Hematopoietic multipotent progenitor cell treated with erythropoietin and hydrocortisone succinate and interleukin-3 and kit ligand, for 15 days (in vitro differentiated cells): ENCODE measurements around the gene GULP1.

Source experiments
- DNase-seq: peaks from one replicate; pipeline ENCODE4 v3.0.0-alpha.2; 2015; ENCODE audit warnings: low spot score

GULP1 gene

GRCh38 chr2:188473306-188473705 lies 181.6 kb downstream of the GULP1 start:
- DNase-seq, result no peak

GRCh38 chr2:188474316-188474715 lies 182.6 kb downstream of the GULP1 start:
- no peak for DNase-seq

GRCh38 chr2:188475945-188476344 lies 184.3 kb downstream of the GULP1 start:
- DNase-seq, result no peak

DNA sequence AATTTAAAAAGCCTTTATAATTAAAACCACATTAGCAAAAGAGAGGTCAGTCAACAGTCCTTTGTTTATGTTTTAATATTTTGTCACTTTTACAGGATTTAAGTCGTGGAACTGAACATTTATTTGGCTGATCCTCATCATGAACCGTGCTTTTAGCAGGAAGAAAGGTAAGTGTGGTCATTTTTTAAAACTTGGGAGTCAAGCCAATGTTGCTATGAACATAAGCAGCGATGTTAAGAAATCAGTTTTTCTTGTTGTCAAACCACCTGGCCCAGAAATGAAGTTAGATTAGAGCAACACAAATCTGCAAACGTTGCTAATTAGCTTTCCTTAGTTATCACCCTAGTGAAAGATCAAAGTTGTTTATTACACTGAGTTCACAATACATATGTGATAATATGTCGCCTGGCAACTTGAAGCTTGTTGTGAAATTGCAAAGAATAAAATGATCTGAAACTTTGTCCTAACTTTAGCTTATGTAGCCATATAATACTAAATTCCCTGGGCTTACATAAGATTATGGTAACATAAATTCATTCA lies 186.0 kb downstream of the GULP1 start:
- DNase-seq, result no peak

- no peak for DNase-seq
Measured at GRCh38 chr2:188478724-188479123, 187.1 kb downstream of the GULP1 start.

DNA sequence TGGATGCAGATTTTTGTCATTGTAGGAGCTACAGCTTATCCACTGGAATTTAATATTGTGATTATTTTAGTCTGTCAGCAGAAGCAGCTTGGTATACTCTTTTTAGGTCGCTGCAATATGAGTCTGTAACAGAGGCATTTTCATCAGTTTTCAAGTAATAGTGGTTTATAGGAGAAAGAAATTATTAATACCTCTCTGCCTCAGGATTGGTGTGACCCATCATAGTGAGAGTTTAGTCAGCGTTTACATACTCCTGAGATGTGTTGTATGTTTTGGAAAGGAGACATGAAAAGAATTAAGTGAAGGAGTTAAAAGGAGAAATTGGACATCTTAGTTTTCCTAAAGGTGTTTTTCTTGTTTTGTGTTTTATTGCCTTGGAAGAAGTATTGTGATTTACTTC lies 189.8 kb downstream of the GULP1 start:
- no peak for DNase-seq

DNA sequence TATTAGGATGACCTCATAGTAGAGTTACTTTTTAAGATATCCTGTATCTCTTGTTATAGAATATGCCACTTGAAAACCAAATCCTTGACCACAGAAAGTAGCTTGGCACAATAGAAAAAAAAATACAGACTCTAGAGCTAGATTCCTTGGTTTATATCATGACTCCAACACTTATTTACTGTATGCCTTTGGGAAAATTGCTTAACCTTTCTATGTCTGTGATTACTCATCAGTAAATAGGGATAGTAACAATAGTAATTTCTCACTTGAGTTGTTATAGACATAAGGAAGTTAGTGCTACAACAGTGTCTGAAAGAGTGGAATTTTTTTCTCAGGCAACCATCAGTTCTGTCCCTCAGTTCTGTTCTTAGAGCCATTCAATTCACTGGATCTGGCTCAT lies 193.8 kb downstream of the GULP1 start:
- DNase-seq, result no peak

DNA sequence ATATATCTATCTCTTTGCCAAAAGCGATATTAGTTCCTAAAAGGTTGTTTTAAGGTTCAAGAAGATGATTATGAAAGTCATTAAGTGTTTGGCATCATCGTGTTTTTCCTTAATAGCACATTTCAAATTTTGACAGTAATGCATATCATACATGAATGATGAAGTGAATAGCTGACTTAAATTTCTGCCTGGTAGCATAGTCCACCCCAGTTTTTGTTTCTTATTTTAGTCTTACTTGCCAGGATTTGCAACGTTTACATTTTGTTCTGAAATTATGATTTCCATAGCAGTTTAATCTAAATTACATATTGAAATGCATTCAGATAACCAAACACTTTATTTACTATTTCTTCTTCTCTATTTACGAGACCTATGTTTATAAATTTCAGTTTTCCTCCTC lies 201.1 kb downstream of the GULP1 start:
- DNase-seq, result no peak

GRCh38 chr2:188494906-188495305 lies 203.2 kb downstream of the GULP1 start:
- no peak for DNase-seq

DNA sequence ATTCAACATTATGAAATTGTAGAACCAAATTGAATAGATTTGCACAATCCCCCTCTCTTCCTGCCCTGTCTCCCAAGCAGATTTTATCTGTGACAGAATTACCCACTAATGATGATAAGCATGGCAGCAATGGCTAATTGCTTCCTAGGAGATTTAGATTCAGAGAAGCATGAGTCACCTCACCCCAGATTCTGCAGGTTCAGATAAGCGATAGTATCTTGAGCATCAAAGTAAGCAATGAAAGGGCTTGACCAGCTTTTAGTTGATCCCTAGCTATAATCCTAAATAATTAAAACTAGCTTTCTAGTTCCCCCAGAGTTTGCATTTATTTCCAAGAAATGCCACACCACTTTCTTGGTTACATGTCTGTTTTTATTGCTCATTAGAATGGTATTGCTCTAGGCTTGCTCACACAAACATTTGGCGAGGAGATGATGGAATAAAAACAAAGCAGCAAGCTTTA lies 204.3 kb downstream of the GULP1 start:
- no peak for DNase-seq

- no peak for DNase-seq
Measured at GRCh38 chr2:188497726-188498125, 206.1 kb downstream of the GULP1 start.

DNA sequence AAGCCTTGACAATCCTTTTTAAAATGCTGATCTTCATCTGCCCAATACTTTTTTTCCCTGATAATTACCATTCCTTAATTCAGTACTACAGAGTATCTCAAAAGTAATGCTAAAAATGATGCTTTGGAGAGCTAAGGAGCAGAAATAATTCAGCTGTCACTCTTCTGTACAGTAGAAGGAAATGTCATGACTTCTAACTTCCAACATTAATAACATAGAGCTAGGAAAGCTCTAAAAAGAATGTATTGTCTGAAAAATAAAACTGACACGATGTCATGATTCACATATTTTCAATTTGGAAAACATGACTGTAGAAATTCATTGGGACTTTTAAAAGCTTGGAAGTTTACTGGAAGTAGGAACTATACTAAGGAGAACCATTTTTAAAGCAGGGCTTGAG lies 212.3 kb downstream of the GULP1 start:
- no peak for DNase-seq

DNA sequence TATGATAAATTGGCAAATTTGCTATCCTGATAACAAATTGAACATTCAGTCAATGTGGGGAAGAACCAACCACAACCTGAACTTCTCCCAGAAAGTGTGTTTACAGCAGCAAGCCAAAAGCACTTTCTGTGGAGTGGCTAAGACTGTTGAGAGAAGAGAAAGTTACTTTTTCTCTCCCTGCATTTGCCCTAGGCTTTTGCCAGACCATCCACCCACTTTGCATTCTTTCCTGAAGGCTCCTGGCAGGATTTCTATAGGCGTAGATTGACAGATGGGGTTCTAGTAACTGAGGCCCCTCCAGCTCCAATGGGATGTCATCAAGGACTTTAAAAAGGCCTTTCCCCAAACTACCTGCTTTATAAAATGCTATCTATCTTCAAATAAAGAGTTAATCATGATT lies 215.2 kb downstream of the GULP1 start:
- DNase-seq, result no peak

DNA sequence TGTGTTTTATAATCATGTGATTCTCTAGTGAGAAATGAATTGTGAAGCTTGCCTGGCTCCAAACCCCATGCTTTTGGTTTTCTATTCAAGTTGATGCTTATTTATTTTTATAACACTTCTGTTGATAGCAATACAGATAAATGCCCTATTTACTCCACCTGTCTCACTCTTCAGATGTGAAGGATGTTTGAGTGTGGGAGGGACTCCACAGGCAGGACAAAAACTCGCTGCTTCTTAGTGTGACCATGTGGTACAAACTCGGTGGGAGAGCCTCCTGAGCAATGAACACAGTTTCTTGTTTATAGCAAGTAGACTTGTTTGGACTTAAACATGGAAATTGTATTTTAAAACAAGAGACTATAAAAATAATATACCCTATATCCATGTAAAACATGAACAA lies 219.7 kb downstream of the GULP1 start:
- DNase-seq, result no peak

DNA sequence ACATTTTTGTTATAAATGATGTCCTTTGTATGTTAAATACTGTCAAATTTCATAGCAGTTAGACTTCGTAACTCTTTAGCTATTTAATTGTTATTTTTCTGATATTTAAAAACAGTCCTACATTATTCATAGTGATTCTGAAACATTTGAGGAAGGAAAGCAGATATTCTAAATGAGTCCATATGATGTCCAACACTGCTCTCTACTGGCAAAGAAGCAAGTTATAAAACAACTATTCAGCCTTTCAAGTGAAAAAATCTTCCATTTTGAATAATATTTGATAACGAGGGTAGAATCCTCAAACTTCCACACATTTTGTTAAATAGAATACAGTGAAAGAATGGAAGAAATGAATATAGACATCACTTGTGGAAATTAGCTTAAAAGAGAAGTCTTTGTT lies 220.8 kb downstream of the GULP1 start:
- no peak for DNase-seq

DNA sequence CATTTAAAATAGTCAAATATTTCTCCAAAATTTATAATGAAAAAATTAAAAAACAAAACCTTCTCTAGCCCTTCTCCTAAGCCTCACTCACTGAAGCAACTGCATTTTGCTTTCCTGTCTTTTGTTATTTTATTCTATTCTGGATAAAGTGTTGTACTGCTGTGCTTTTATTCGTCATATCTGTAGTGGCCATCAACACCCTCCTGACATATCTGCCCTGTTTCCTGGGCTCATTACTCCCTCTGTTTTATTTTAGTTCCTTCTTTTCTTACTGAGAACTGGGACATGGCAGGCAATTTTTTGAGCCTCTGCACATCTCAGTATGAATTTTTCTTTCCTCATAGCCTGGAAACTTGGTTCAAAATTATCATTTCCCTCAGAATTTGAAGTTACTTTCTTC lies 224.2 kb downstream of the GULP1 start:
- no peak for DNase-seq

GRCh38 chr2:188517549-188518215 lies 226.0 kb downstream of the GULP1 start:
- DNase-seq, result no peak

DNA sequence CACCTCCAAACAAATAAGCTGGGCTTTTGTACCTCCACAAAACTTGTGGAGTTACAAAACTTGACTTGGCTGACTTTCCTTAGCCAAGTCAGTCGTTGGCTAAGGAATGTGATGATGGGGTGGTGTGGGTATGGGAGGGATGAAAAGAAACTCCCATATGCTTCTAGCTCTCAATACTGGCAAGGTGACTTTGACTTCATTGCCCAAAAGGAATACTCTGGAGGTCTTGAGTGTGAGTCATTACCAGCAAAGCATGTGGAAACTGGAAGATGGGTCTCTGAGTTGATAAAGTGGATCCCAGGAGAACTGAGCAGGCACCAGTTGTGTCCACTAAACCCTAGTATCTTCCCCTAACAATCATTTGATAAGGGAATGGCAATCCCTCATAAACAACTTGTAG lies 226.7 kb downstream of the GULP1 start:
- DNase-seq, result no peak

GRCh38 chr2:188519136-188519535 lies 227.5 kb downstream of the GULP1 start:
- DNase-seq, result no peak

DNA sequence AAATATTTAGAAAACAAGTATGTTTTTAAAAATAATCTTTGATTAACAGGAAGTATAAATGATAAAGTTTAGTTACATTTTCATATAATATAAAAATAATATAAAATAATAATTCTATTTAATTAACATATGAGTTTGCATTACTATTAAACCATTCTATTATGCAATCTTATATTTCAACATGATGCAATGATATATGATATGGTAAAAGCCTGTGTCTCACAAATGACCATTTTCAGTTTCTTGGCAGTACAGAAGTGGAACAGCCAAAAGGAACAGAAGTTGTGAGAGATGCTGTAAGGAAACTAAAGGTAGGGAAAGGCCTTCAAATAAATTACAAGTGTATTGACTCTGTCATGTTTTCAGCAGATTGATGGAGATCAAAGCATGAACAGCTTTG lies 230.8 kb downstream of the GULP1 start:
- DNase-seq, result no peak

DNA sequence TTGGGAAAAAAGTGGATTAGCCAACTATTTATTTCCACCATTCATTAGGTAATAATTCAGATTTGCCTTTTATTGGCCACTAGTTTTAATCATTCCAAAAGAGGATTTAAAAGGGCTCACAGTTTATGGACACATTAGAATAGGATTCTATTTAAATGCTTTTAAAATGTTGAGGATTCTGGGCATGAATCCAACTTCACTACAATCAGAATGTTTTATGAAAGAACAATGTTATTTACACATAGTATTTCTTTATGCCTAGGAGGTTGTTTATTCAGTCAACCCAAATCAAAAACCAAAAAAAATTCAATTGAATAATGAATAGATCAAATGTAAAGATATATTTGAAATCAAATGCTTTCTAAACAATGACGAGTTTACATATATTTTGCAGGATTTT lies 232.2 kb downstream of the GULP1 start:
- DNase-seq, result no peak

GRCh38 chr2:188524519-188525113 lies 232.9 kb downstream of the GULP1 start:
- peak; percentile 7 for DNase-seq

DNA sequence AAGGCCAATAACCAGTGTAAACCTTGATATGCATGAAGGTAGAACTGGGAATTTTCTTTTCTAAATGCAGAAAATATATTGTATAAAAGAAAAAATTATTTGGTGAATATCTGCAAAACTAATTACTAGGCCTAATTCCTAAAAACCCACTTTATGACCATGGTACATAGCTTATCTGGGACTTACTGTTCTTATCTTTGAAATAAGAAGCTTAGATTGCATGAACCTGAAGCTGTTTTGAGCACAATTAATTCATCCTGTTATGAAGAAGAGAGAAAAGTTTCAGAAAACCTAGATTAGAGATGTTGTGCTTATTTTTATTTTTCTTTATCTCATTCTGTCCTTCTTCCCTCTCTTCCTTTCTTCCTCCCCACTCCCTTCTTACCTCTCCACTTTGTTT lies 235.0 kb downstream of the GULP1 start:
- DNase-seq, result no peak

DNA sequence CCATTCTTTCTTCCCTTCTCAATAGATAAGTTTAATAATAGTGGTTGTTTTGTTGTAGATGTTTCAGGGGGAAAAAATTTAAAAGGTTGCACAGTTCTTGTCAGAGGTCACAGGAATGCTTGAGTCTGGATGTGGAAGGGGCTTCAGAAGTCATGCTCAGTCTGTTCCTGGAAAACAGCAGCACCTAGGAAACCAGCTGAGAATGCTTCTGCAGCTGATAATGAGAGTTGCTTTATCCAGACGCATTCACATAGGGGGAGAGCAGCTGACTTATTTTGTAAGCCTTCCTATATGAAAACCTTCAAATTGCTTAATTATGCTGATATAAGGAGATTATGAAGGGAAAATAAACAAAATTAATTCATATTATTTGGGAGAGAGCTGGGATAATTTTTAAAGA lies 235.5 kb downstream of the GULP1 start:
- DNase-seq, result no peak
